Measurements from ENCODE around the gene RAD18. TPM values are rescaled to one million over a fixed set of nuclear protein-coding genes. Genes with fewer than 3 reads are reported as not detected.
A peak's percentile ranks its signal among the peaks of the same experiment; 100 is the strongest.

The RAD18 gene
- total RNA-seq, 1 donor from 2014 or later, result 4.8 TPM

- DNase-seq (ENCODE audit: low read depth in 2 of 2), result peak in 1 of 2 donors; percentile 14
These were observed 126.1 kb downstream of the RAD18 start for GRCh38 chr3:8837162-8837561.

GRCh38 chr3:8836096-8836495, 127.2 kb downstream of the RAD18 start:
- no peak for DNase-seq (ENCODE audit: low read depth in 2 of 2)

GRCh38 chr3:8835385-8835784, 127.9 kb downstream of the RAD18 start:
- no peak for DNase-seq (ENCODE audit: low read depth in 2 of 2)

- no peak for DNase-seq (ENCODE audit: low read depth in 2 of 2)
These were observed 128.3 kb downstream of the RAD18 start for GRCh38 chr3:8834974-8835373.

GRCh38 chr3:8827641-8828040, 135.6 kb downstream of the RAD18 start:
- no peak for DNase-seq (ENCODE audit: low read depth in 2 of 2)

Other genes with a start within 250 kb of the RAD18 start
- gene CAV3, start 229.7 kb downstream of the RAD18 start, total RNA-seq, result not detected in 2 replicates
- 1.7 and 2.8 TPM in 2 replicates for gene OXTR, start 193.9 kb downstream of the RAD18 start, total RNA-seq